ENCODE results near the gene AP1B1.

AP1B1 gene

DNA sequence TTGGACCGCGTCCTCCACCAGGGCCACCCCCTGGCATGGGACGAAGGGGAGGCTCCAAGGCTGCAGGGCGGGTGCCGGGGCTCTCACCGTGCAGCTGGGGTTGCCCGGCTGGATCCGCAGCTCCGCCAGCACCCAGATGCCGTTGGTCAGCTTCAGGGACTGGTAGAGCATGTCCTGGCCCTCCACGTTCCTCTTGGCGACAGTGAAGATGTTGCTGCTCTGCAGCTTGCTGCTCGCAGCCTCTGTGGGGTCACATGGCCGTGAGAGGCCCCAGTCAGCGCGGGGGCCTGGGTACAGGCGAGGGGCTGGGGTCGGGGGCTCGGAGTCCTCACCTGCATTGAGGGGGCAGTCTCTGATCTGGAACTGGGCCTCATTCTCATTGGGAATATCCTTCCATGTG lies 58.1 kb downstream of the AP1B1 start:
- DNase-seq (ENCODE audit: low read depth), result no peak
- TF ChIP-seq, protein P1, sequence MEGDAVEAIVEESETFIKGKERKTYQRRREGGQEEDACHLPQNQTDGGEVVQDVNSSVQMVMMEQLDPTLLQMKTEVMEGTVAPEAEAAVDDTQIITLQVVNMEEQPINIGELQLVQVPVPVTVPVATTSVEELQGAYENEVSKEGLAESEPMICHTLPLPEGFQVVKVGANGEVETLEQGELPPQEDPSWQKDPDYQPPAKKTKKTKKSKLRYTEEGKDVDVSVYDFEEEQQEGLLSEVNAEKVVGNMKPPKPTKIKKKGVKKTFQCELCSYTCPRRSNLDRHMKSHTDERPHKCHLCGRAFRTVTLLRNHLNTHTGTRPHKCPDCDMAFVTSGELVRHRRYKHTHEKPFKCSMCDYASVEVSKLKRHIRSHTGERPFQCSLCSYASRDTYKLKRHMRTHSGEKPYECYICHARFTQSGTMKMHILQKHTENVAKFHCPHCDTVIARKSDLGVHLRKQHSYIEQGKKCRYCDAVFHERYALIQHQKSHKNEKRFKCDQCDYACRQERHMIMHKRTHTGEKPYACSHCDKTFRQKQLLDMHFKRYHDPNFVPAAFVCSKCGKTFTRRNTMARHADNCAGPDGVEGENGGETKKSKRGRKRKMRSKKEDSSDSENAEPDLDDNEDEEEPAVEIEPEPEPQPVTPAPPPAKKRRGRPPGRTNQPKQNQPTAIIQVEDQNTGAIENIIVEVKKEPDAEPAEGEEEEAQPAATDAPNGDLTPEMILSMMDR (IDR thresholded peaks at IDR 0.05; ENCODE audit: low read depth, low read length, missing control alignments), result no peak
- H3K4me3 ChIP-seq (ENCODE audit: low read depth, low read length), result no peak overlapping the region
- in situ Hi-C loops (cut with HindIII; ENCODE audit: low sequenced_read_pairs), result no loop called here

DNA sequence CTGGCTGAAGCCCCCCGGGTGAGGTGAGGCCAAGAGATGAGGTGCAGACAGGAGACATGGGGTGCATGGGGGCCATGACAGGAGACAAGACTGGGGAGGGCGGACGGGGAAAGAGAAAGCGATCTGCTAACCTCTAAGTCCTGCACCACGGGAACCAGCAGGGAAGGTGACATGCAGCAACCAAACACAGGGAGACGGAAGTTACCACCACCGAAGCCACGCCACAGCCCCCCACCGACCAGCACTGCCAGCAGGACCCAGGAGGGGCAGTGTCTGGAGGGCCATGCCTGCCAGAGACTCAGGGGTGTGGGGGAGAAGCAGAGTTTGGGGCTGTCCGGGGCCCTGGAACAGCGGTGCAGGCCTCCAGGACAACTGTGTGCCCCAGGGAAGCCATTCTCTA lies 58.8 kb downstream of the AP1B1 start:
- in situ Hi-C loops (cut with HindIII; ENCODE audit: low sequenced_read_pairs), result no loop called here

DNA sequence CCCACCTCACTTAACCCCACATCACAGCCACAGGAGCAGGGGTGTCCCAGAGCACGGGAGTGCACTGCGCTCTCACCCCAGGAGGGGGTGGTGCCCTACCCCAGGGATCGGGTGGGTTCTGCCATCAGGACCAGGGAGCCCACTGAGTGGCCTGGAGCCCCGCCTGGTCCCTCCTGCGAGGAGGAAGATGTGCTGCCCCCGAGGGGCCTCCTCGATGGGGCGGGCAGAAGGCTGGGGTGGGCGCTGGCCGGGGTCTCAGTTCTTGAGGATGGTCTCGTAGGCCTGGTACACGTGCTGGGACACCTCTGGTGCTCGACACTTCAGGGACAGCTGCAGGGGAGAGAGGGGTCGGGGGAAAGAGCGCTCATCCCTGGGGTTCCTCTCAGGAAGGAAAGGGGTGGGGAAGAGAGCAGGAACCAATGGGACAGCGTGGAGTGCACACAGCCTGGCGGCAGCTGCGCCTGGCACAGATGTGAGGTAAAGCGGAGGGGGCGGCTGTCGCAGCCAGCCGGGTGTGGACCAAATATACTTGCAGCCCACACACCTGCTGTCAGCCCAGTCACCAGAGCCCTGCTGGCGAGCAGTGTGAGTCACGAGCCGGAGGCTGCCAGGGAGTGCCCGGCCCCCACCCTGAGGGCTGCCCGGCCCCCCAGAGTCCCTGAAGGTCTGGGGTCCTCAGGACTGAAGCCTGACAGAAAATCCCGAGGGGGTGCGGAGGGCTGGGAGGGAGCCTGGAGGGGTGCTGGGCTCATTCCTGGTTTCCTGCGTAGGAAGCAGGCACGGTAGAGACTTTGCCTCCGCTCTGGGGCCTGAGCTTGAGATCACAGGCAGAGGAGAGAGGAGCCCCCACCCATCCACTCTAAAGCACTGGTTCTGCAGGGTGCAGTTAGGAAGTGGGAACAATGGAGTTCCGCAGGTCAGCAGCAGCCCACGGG lies 59.5 kb downstream of the AP1B1 start:
- in situ Hi-C loops (cut with HindIII; ENCODE audit: low sequenced_read_pairs), result no loop called here
- TF ChIP-seq, protein P1 (IDR thresholded peaks at IDR 0.05; ENCODE audit: low read depth, low read length, missing control alignments), result no peak
- no peak overlapping the region for H3K4me3 ChIP-seq (ENCODE audit: low read depth, low read length)
- DNase-seq (ENCODE audit: low read depth), result no peak

More for the DNA sequence above, 58.8 kb downstream of the AP1B1 start:
- TF ChIP-seq, protein P1 (IDR thresholded peaks at IDR 0.05; ENCODE audit: low read depth, low read length, missing control alignments), result no peak
- no peak overlapping the region for H3K4me3 ChIP-seq (ENCODE audit: low read depth, low read length)
- DNase-seq (ENCODE audit: low read depth), result no peak

DNA sequence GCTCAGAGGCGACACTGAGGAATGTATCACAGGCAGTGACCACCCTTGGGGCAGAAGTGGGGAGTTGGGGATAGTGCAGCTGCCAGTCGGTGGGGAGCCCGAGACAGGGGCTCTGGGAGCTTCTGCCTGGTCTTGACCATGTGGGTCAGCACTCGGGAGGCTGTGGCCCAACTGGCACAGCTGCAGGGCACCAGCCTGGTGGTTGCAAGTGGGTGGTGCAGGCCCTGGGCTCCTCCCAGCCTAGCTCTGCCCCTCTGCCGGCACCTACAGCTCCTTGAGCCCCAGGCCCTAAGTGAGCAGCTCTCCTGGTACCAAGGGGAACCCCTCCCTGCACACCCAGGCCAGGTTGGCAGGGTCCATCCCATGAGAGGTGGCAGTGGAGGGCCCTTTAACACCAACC lies 60.3 kb downstream of the AP1B1 start:
- DNase-seq (ENCODE audit: low read depth), result no peak
- in situ Hi-C loops (cut with HindIII; ENCODE audit: low sequenced_read_pairs), result no loop called here
- H3K4me3 ChIP-seq (ENCODE audit: low read depth, low read length), result no peak overlapping the region
- TF ChIP-seq, protein P1 (IDR thresholded peaks at IDR 0.05; ENCODE audit: low read depth, low read length, missing control alignments), result no peak

DNA sequence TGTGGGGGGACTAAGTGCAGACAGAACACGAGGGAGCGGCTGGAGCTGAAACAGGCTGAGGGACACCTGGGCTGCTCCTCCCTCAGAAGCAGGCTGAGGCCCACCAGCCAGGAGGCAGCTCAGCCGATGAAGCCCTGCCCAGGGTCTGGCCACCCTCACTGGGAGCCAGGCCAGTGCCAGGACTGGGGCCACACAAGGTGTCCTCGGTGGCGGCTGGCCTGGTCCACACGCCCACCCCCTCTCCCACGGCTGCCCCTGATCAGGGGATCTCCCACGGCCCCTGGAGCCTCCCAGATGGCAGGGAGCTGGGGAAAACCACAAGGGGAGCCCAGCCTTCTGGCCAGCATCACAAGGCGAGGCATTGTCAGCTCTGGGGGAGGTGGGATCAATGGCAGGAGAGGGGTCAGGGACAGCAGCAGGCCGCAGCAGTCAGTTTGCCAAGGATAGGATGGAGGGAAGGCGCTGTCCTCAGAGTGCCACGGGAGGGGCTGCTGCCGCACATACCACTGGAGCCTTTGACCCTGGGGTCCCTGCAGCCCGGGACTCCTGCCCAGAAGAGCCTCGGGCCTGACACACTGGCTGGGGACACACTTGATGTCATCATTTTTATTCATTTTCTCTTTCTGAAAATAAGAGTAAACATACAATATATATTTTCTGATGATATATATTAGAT lies 61.1 kb downstream of the AP1B1 start:
- DNase-seq (ENCODE audit: low read depth), result no peak
- in situ Hi-C loops (cut with HindIII; ENCODE audit: low sequenced_read_pairs), result no loop called here
- TF ChIP-seq, protein P1 (IDR thresholded peaks at IDR 0.05; ENCODE audit: low read depth, low read length, missing control alignments), result no peak
- no peak overlapping the region for H3K4me3 ChIP-seq (ENCODE audit: low read depth, low read length)

DNA sequence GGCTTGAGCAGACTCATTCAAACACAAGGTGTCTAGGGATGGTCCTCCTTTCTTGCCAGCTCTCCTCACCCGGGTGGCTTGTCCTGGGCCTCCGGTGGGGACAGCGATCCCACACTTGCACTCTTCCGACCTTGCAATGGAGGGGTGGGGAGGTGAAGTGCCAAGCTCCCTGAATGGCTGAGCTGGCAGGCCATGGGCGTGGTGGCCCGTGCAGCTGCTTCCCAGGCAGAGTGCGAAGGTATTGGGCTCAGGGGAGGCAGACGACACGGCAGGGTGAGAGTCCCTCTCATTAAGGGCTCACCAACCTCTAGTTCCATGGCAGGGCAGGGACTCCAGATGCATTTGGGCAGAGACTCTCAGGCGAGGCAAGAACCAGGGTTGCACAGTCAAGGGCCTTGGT lies 61.9 kb downstream of the AP1B1 start:
- TF ChIP-seq, protein P1 (IDR thresholded peaks at IDR 0.05; ENCODE audit: low read depth, low read length, missing control alignments), result no peak
- in situ Hi-C loops (cut with HindIII; ENCODE audit: low sequenced_read_pairs), result no loop called here
- no peak overlapping the region for H3K4me3 ChIP-seq (ENCODE audit: low read depth, low read length)
- no peak for DNase-seq (ENCODE audit: low read depth)

All from astrocyte of the cerebellum (primary cell).